HepG2 (cell line): Measurements from ENCODE around the gene BABAM1. TPM values are rescaled to one million over a fixed set of nuclear protein-coding genes. Genes with fewer than 3 reads are reported as not detected.

ENCODE experiments used
- CEBPG ChIP-seq: IDR thresholded peaks from 2 replicates; pipeline ENCODE4 v1.6.1; 2016
- FLYWCH1 ChIP-seq: sonication (generic); formaldehyde crosslinking; IDR thresholded peaks from 2 replicates; pipeline ENCODE4 v1.8.1; 2023; ENCODE audit warnings: mild to moderate bottlenecking, missing genetic modification reagents
- FOXP1 ChIP-seq, 2 experiments: fragments of 450-650 bp in 1 of 2; IDR thresholded peaks; 2 replicates each; pipeline ENCODE4 v1.6.1; 2017 to 2018; ENCODE audit warnings: antibody characterized with exemption in 1 of 2
- HDAC6 ChIP-seq: fragments of 200-600 bp; sonication (generic); IDR thresholded peaks from 2 replicates; pipeline ENCODE4 v1.7.0; 2017; ENCODE audit warnings: mild to moderate bottlenecking, antibody characterized with exemption, low read length, low read depth
- HHEX ChIP-seq: IDR thresholded peaks from 2 replicates; pipeline ENCODE4 v1.6.1; 2016; ENCODE audit warnings: control low read depth
- HOXA3 ChIP-seq: sonication (generic); formaldehyde crosslinking; IDR thresholded peaks from 2 replicates; pipeline ENCODE4 v1.5.0; 2020; ENCODE audit warnings: missing genetic modification reagents
- IKZF1 ChIP-seq: fragments of 450-650 bp; IDR thresholded peaks from 2 replicates; pipeline ENCODE4 v1.7.1; 2016
- IRX3 ChIP-seq: sonication (generic); formaldehyde crosslinking; IDR thresholded peaks from 2 replicates; pipeline ENCODE4 v1.8.1; 2023; ENCODE audit warnings: mild to moderate bottlenecking, low read depth, missing genetic modification reagents, borderline replicate concordance
- MYNN ChIP-seq: sonication (generic); formaldehyde crosslinking; IDR thresholded peaks from 2 replicates; pipeline ENCODE4 v1.4.0; 2020; ENCODE audit warnings: mild to moderate bottlenecking, low read depth, missing genetic modification reagents
- PHF8 ChIP-seq: sonication (generic); formaldehyde crosslinking; IDR thresholded peaks from 2 replicates; pipeline ENCODE4 v1.5.0; 2020; ENCODE audit warnings: missing genetic modification reagents
- SIN3B ChIP-seq: fragments of 150-350 bp; IDR thresholded peaks from 2 replicates; pipeline ENCODE4 v1.6.1; 2014; ENCODE audit warnings: low read length
- SPEN ChIP-seq: sonication (generic); formaldehyde crosslinking; IDR thresholded peaks from 2 replicates; pipeline ENCODE4 v1.5.1; 2020; ENCODE audit warnings: low read depth, mild to moderate bottlenecking, missing genetic modification reagents
- THAP9 ChIP-seq: sonication (generic); formaldehyde crosslinking; IDR thresholded peaks from 2 replicates; pipeline ENCODE4; 2020; ENCODE audit warnings: missing genetic modification reagents, mild to moderate bottlenecking, borderline replicate concordance
- USF2 ChIP-seq, 2 experiments: sonication (generic) in 1 of 2; formaldehyde crosslinking in 1 of 2; IDR thresholded peaks; 2 replicates each; pipeline versions ENCODE4 v1.5.1 to v1.6.1; 2011 to 2020; ENCODE audit warnings: borderline replicate concordance in 1 of 2, low read depth in 1 of 2, low read length in 1 of 2, mild to moderate bottlenecking in 1 of 2, missing genetic modification reagents in 1 of 2, moderate library complexity in 1 of 2
- WIZ ChIP-seq: sonication (generic); formaldehyde crosslinking; IDR thresholded peaks from 2 replicates; pipeline ENCODE4 v1.5.1; 2020; ENCODE audit warnings: mild to moderate bottlenecking, missing genetic modification reagents
- XBP1 ChIP-seq: sonication (generic); formaldehyde crosslinking; IDR thresholded peaks from 2 replicates; pipeline ENCODE4 v1.5.0; 2020; ENCODE audit warnings: missing genetic modification reagents
- ZBTB1 ChIP-seq: sonication (generic); formaldehyde crosslinking; IDR thresholded peaks from 2 replicates; pipeline ENCODE4 v1.4.0; 2020; ENCODE audit warnings: missing genetic modification reagents, borderline replicate concordance
- ZBTB34 ChIP-seq: sonication (generic); formaldehyde crosslinking; IDR thresholded peaks from 2 replicates; pipeline ENCODE4 v1.8.0; 2022; ENCODE audit warnings: mild to moderate bottlenecking, missing genetic modification reagents
- ZHX1 ChIP-seq: sonication (generic); formaldehyde crosslinking; IDR thresholded peaks from 2 replicates; pipeline ENCODE4 v1.8.1; 2022; ENCODE audit warnings: low read depth, mild to moderate bottlenecking, missing genetic modification reagents
- ZNF530 ChIP-seq: sonication (generic); formaldehyde crosslinking; IDR thresholded peaks from 2 replicates; pipeline ENCODE4 v1.5.0; 2020; ENCODE audit warnings: low read depth, mild to moderate bottlenecking, missing genetic modification reagents
- ZNF724P ChIP-seq: sonication (generic); formaldehyde crosslinking; IDR thresholded peaks from 2 replicates; pipeline ENCODE4 v1.8.0; 2022; ENCODE audit warnings: missing genetic modification reagents, borderline replicate concordance
- ZNF749 ChIP-seq: sonication (generic); formaldehyde crosslinking; IDR thresholded peaks from 2 replicates; pipeline ENCODE4 v1.8.0; 2022; ENCODE audit warnings: mild to moderate bottlenecking, missing genetic modification reagents, moderate library complexity, borderline replicate concordance
- polyA plus RNA-seq, 8 experiments: library from polyadenylated mRNA; depleted of rRNA in 3 of 8; stranded (reverse) in 7 of 8; unstranded in 1 of 8; fragments of >200 nt; fragmentation: Illumina TruSeq in 4 of 8; extraction: Trizol in 4 of 8; gene quantifications; 2 replicates each; pipeline versions ENCODE4 v1.2.1 to v1.2.3, GENCODE V29; 2011 to 2016; ENCODE audit warnings: low read depth in 4 of 8, missing spikeins in 1 of 8, mixed read lengths in 1 of 8; ENCODE audit not compliant: insufficient read depth in 1 of 8
- total RNA-seq, 5 experiments: library from RNA; depleted of rRNA; stranded (reverse); fragments of >200 nt; fragmentation: Illumina TruSeq; extraction: Trizol; gene quantifications; 2 replicates each; pipeline ENCODE4 v1.2.3, GENCODE V29; 2016; ENCODE audit warnings: low read depth in 1 of 5

Gene BABAM1
- total and polyA plus RNA-seq, 2 of the 13 experiments (the other 11 are each of a cell fraction or from before 2014, with no cell fraction given), result 70.0 to 82.0 TPM

- no peak for TF ChIP-seq ZHX1 (CRISPR knock-in tag)
- TF ChIP-seq HHEX (CRISPR knock-in tag), result no peak
- TF ChIP-seq USF2 (IDR thresholded peaks at IDR 0.05; ENCODE audit: low read depth, low read length), result no peak
- TF ChIP-seq USF2 (CRISPR knock-in tag; IDR thresholded peaks at IDR 0.05; ENCODE audit: borderline replicate concordance), result peak; percentile 73; the same call in 1 of the 2 replicates
- no peak for TF ChIP-seq IKZF1
- peak; percentile 74; the same call in 1 of the 2 replicates for TF ChIP-seq THAP9 (CRISPR knock-in tag)
- no peak for TF ChIP-seq XBP1 (CRISPR knock-in tag)
- peak; percentile 53; the same call in 1 of the 2 replicates for TF ChIP-seq PHF8 (CRISPR knock-in tag)
- TF ChIP-seq CEBPG (CRISPR knock-in tag), result peak; percentile 76
- no peak for TF ChIP-seq FLYWCH1 (CRISPR knock-in tag)
- no peak for TF ChIP-seq SIN3B
- TF ChIP-seq ZNF749 (CRISPR knock-in tag), result no peak
- TF ChIP-seq ZBTB1, result no peak; the same call in 1 of the 2 replicates
- no peak for TF ChIP-seq ZNF530 (CRISPR knock-in tag)
- no peak for TF ChIP-seq HDAC6
- peak; percentile 43; the same call in 1 of the 2 replicates for TF ChIP-seq SPEN (CRISPR knock-in tag)
- 0 out of 2 replicates have a peak, but pooled peaks have one; percentile 46 for TF ChIP-seq ZBTB34 (CRISPR knock-in tag)
- TF ChIP-seq IRX3 (CRISPR knock-in tag), result no peak
- no peak for TF ChIP-seq WIZ (CRISPR knock-in tag)
- no peak for TF ChIP-seq ZNF724P (CRISPR knock-in tag)
- no peak for TF ChIP-seq MYNN (CRISPR knock-in tag)
- 0 out of 2 replicates have a peak, but pooled peaks have one; percentile 8 for TF ChIP-seq FOXP1 (IDR thresholded peaks at IDR 0.05)
- TF ChIP-seq FOXP1 (CRISPR knock-in tag; IDR thresholded peaks at IDR 0.05), result peak; percentile 20; the same call in 1 of the 2 replicates
- TF ChIP-seq HOXA3 (CRISPR knock-in tag), result peak; percentile 69
These were observed 12.1 kb upstream of the BABAM1 start (continued) for GRCh38 chr19:17255150-17255621.
